Astrocyte of the hippocampus (primary cell): ENCODE measurements around the gene OR52K2.
"Not testable (repeated sequence)": the region's sequence is repeated elsewhere in the genome, so short reads cannot be mapped to it uniquely, and the experiment has no call there.

Experiments
- DNase-seq: peaks from one replicate; pipeline ENCODE4 v3.0.0; 2011; ENCODE audit warnings: low read depth, low spot score

Gene OR52K2

DNA sequence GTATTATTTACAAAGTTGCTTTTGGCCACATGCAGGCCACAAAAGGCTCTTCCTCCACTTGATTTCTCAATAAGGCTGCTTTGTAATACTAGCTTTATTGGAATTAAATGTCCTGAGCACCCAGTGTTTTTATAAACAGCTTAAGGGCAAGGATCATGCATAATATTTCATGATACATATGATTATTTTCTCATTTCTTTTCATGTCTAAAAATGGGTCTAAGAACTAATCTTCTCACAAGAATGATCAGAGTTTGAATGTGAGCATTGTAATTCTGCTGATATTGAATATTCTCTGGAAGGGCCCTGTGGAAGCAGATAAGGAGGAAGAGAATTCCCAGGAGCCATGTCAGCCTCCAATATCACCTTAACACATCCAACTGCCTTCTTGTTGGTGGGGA lies at the start of gene OR52K2:
TSS of gene OR52K2 (plus strand) at position 301 of the 400 bp plus-strand sequence. CDS start at position 346, 45 bp downstream.
- no peak for DNase-seq

- DNase-seq: not testable (repeated sequence)
These were observed 42.9 kb upstream of the OR52K2 start for GRCh38 chr11:4406206-4406605.

- no peak for DNase-seq
These were observed 32.8 kb upstream of the OR52K2 start for GRCh38 chr11:4416306-4416705.

GRCh38 chr11:4416816-4417215 lies 32.3 kb upstream of the OR52K2 start:
- no peak for DNase-seq

- DNase-seq: no peak
These were observed 30.7 kb upstream of the OR52K2 start for GRCh38 chr11:4418403-4418802.

DNA sequence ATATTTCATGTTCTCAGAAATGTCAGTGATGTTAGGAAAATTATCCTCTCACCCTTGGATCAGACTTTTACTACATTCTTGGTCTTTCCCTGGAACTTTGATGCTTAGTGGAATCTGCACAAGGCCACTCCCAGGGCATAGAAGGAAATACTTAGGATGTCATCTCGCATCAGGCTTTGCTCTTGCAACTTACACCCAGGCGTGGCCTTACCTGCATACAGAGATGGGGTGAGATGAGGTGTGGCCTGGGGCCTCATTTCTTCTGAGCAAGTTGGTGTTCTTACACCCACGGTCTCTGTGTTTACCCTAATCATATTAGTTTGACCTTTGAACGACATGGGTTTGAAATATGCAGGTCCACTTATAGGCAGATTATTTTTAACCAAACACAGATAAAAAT lies 19.0 kb upstream of the OR52K2 start:
- DNase-seq: no peak

- no peak for DNase-seq
These were observed 15.2 kb upstream of the OR52K2 start for GRCh38 chr11:4433856-4434255.

DNA sequence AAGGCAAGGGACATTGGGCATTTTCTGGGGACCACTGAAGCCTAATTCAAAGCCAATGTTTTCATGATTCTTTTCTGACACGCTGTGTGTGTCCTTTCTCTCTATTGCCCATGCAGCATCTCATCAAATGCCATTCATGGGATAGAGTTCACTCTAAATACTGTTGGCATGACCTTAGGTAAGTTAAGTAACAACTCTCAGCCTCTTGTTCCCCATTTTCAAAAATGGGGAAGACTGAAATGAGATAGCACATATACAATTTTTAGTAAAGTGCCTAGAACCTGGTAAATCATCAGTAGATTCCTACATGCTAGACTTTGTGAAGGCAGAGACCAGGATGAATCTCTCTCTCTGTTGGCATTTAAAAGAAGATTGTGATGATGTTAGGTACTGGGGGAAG lies 12.7 kb upstream of the OR52K2 start:
- DNase-seq: no peak

DNA sequence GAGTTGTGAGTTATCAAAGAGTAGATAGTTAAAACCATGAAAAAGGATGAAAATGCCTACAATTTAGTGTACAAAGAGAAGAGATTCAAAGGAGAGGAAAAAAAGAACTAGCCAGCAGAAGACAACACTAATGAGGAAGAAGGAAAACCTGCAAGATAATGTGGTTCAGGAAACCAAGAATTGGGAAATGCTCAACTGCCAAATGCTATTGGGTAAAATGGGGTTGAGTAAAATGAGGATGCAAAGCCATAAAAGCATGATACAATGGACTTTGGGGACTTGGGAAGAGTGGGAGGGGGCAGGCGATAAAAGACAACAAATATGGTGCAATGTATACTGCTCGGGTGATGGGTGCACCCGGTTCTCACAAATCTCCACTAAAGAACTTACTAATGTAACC lies 7.6 kb upstream of the OR52K2 start:
- DNase-seq: no peak

DNA sequence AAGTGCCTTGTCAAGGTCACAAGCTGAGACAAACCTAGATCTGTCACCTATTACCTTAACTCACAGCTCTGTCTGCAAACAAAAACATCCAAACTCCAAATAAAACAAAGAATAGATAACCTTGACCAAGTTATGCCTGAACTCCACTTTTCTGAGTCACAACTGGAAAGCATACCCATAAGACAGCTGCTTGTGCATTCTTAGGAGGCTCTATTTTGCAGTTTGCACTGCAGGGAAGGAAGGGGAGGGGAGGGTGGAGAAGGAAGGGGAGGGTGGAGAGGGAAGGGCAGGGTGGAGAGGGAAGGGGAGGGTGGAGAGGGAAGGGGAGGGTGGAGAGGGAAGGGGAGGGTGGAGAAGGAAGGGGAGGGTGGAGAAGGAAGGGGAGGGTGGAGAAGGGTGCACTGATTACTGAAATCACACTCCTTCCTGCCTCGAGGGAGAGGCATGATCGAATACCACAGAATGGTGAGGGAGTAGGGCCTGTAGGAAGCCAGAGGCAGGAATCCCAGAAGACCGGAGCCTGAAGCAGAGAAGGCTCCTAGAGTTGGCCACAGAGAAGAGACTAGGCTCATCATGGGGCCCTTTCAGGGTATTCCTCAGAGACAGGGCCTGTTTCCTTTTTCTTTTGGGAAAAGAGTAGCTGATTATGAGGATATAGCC lies 5.7 kb upstream of the OR52K2 start:
- DNase-seq: no peak

DNA sequence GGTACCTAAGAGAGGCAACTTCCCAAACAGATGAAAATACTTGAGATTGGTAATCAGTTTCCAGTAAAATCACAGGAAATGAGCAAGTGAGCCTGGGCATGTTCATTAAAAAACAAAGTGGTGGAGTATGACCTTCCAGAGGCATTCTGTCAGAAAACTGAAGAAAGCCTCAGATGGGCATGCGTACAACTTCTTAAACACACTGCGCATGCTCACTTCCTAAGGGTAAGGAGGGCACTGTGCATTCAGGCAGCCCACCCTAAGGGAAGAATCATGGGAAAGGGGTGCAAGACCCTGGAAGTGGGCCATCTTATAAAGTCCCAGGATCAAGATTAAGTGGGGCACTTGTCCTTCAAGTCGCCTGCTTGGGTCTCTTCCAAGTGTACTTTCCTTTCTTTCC lies 4.0 kb downstream of the OR52K2 start:
- no peak for DNase-seq

DNA sequence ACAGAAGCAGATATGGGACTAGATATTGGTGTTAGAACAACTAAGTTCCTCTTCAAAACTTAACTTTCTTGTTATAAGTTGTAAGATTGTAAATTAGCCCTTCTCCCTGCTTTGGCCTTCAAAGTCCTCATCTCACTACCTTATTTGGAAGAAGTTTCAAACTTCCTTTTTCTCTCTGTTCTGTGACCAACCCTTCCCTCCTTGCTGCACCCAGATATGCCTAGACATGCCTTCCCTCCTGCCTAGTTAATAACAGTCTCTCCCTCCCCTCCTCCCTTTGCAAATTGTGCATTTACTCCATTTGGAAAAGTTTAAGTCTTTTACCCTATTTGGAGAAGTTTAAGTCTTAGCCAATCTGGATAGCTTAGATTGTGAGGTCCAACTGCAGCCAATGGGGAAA lies 4.9 kb downstream of the OR52K2 start:
- DNase-seq: no peak

DNA sequence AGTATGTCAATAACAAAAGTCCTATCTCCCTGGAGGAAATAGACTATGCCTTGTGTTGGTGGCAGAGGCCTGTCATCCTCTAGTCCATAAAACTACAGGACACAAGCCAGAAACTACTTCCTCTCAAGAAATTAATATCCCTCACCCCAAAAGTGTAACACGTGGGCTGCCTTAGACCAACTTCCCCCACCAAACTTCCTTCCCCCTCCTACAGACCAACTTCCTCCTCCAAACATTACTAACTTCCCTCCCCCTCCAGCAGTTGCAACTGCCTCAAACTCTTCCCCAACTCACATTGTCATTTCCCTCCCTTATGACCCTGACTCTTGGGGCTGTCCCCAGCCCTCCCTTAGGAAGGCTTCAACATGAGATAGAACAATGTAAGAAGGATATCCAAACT lies 6.3 kb downstream of the OR52K2 start:
- DNase-seq: no peak

DNA sequence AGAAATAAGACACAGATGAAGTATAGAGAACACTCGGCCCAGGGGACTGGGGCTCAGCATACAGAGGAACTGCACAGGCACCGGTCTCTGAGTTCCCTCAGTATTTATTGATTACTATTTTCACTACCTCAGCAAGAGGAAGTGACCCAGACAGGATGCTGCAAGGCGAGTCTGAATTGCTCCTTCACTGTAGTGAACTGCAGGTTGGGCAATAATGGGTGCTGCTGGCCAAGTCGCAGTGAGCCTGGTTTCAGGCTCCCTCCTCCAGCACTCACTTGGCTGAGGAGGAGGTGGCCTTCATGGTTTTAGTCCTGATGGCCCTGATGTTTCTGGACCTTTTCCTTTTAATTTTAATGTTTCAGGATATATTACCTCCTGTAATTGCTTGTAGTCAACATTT lies 10.4 kb downstream of the OR52K2 start:
- no peak for DNase-seq

DNA sequence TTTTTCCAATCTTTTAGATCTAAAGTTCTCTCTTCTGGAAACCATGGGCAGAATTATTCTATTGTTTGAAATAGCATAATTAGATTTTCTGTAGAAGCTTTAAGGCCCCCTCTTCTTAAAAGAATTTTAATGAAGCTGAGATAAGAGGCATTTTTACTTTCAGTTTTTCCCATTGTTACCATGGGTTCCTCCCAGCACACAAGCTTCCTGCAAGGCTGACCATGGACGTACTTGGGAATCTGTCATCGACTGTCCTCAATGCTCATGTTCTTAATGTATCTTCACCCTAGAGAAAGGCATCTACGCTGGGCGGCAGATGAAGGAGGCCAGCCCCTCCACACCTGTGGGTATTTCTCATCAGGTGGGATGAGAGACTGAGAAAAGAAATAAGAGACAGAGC lies 11.1 kb downstream of the OR52K2 start:
- no peak for DNase-seq

- no peak for DNase-seq
These were observed 15.4 kb downstream of the OR52K2 start for GRCh38 chr11:4464216-4465159.

DNA sequence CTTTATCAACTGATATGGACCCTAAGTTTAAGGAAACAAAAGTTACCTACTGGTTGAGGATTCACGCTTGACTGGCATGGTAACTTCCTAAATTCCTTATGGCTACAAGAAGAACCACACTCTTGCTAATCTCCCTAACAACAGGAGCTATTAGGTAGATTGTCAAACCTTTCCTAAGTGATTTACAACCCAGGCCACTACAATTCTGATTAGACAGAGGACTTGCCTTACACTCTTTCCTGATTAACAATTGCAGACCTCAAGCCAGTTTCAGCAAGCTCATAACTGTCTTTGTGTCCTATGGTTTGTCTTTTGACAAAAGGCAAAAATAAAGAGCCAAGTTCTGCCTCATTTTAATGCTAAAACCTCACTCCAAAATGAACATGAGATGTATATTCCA lies 16.3 kb downstream of the OR52K2 start:
- DNase-seq: no peak

DNA sequence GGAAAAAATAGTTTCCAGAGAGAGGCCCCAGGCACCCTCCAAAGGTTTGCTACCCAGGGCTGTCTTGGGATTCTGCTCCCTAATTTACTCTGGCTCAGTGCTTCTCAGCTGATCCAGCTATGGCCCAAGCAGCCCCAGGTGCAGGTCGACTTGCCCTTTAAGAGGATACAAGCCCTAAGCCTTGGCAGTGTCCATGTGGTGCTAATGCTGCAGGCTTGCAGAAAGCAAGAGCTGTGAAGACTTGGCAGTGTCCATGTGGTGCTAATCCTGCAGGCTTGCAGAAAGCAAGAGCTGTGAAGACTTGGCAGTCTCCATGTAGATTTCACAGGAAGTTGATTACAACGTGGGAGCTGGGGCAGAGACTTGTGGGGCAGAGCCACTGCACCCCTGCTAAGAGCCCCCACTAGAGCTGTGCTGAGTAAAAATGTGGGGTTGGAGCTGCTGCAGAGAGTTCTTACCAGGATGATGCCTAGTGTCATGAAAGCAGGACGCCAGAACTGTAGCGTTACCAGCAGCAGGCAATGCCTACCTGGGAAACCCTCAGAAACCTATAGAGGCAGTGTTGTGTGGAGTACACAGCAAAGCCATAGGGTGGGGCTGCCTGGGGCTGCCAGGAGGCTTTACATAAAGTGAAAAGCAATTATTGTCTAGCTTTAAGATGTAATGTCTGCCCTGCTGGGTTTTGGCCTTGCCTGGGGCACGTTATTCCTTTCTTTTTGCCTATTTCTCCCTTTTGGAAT lies 17.2 kb downstream of the OR52K2 start:
- DNase-seq: no peak

DNA sequence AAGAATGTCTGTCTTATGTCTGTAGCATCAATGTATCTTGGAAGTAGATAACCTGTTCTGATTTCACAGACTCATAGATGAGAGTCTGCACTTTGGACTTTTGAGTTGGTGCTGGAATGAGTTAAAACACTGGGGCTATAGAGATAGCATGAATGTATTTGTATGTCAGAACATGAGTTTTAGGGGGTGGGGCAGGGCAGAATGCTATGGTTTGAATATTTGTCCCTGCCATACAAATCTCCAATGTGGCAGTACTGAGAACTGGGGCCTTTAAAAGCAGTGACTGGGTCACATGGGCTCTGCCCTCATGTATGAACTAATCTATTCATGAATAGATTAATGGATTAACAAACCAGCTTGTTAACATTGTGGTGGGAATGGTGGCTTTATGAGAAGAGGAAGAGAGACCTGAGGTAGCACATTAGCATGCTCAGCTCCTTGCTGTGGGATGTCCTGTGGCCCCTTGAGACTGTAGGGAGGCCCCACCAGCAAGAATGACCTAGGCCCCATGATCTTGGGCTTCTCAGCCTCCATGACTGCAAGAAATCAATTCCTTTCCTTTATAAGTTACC lies 17.9 kb downstream of the OR52K2 start:
- no peak for DNase-seq

DNA sequence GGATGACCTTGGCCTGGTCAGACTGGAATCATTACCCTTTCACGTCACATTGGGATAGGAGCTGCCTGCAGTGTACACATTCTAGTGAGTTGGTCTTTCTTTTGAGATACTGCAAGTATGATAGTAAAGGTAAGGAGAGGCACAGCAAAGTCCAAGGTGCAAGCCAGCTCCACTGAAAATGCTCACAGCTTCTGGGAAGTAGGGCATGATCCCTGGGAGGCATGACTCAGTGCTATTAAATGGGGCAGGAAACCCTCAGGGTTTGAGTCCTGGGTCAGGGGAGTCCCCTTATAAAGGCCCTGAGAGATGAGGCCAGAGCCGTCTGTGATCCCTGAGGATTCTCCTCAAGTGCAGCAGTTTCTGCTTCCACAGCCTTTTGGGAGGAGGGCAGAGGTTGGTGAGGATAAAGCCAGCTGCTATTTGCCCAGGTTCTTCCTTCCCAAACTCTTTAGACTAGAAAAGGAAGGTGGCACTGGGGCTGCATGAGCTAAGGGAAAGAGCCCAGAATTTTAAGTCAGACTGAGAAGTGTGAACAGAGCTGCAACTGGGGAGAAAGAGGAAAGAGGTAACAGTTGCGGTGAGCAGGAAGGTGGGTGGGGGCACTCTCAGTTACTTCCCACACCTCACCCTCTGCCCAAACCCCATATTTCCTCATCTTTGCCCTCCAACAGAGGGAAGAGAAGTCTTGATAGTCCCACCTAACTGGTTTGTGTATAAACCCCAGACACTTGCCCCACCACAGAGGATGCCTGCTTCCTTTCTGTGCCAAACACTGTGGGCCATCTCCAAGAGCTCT lies 18.9 kb downstream of the OR52K2 start:
- DNase-seq: no peak

- no peak for DNase-seq
These were observed 30.5 kb downstream of the OR52K2 start for GRCh38 chr11:4479644-4480043.
